ENCODE measurements around the gene FAM149A. TPM values are rescaled to one million over a fixed set of nuclear protein-coding genes. Genes with fewer than 3 reads are reported as not detected.

FAM149A gene
- total RNA-seq, 2 donors from 2014 or later = 12.9 to 27.0 TPM

DNA sequence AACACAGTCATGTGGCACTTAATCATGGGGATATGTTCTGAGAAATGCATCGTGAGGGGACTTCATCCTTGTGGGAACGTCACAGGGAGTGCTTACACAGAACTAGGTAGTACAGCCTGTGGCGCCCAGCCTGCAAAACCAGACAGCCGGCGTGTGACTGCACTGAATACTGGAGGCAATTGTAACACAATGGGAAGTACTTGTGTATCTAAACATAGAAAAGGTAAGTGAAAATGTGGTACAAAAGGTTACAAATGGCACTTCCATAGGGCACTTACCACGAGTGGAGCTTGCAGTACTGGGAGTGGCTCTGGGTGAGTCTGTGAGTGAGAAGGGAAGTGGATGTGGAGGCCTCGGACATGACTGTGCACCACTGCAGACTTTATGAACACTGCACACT is 30.3 kb upstream of the FAM149A start:
- 80% methylated on average over 7 of the region's 7 CpGs for WGBS
- Histone ChIP-seq H3K36me3 (no peaks in the 10 kb centered on the region), H3K4me1 (replicated peaks) (no peaks in the 10 kb centered on the region), H3K9me3 (no peaks in the 10 kb centered on the region), H3K27me3 (replicated peaks; ENCODE audit: insufficient read depth) (no peaks in the 10 kb centered on the region), H3K27ac (no peak overlapping the region), H3K4me3 (no peak overlapping the region)
- DNase-seq (ENCODE audit: low spot score) = no peak
- TF ChIP-seq POLR2A (IDR thresholded peaks at IDR 0.05) (no peak), POLR2AphosphoS5 (IDR thresholded peaks at IDR 0.05) (no peak)
- TF ChIP-seq, protein P1, sequence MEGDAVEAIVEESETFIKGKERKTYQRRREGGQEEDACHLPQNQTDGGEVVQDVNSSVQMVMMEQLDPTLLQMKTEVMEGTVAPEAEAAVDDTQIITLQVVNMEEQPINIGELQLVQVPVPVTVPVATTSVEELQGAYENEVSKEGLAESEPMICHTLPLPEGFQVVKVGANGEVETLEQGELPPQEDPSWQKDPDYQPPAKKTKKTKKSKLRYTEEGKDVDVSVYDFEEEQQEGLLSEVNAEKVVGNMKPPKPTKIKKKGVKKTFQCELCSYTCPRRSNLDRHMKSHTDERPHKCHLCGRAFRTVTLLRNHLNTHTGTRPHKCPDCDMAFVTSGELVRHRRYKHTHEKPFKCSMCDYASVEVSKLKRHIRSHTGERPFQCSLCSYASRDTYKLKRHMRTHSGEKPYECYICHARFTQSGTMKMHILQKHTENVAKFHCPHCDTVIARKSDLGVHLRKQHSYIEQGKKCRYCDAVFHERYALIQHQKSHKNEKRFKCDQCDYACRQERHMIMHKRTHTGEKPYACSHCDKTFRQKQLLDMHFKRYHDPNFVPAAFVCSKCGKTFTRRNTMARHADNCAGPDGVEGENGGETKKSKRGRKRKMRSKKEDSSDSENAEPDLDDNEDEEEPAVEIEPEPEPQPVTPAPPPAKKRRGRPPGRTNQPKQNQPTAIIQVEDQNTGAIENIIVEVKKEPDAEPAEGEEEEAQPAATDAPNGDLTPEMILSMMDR (IDR thresholded peaks at IDR 0.05) = no peak
- intact Hi-C loops (cut with DNase I) = loop anchor here (10.0 kb wide), 1 partner anchor 511 kb away; no protein-coding TSS in a partner anchor

DNA sequence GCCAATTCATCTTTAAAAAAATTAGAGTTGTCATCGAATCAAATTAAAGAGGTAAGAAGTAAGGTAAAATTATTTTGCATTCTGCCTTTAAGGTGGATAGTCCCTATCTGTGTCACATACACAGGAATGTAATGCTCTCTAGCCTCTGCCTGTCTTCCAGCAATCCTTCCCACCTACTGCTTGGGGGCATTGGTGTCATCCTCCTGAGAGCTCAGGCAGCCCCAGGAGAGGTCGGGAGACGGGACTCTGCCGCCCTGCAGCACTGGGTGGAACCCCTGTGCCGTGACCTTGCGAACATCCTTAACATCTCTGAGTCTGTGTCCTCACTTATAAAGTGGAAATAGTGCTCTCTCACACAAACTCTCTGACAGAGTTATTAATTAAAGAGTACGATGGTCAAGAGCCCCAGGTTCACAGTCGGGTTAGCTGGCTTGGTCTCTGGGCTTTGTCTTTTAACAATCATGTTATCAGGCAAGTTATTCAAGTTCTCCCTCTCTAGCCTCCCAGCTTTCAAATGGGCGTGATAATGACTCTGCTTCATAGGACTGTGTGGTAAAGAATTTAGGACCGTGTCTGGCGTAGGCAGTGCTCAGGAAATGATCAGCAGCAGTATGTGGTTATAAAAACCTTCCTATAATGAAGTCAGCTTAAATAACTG is 25.4 kb upstream of the FAM149A start:
- H3K4me3 ChIP-seq = no peak overlapping the region
- H3K27ac ChIP-seq = no peak overlapping the region
- H3K9me3 ChIP-seq = no peaks in the 10 kb centered on the region
- TF ChIP-seq POLR2A (IDR thresholded peaks at IDR 0.05) = no peak
- TF ChIP-seq, protein P1 (IDR thresholded peaks at IDR 0.05) = no peak
- peak; percentile 53 for TF ChIP-seq POLR2AphosphoS5 (IDR thresholded peaks at IDR 0.05)
- intact Hi-C loops (cut with DNase I) = loop anchor here (10.0 kb wide), 1 partner anchor 506 kb away; no protein-coding TSS in a partner anchor
- H3K36me3 ChIP-seq = no peaks in the 10 kb centered on the region
- 44% methylated on average over 11 of the region's 11 CpGs for WGBS
- peak; percentile 44 for DNase-seq (ENCODE audit: low spot score)
- H3K4me1 ChIP-seq (replicated peaks) = no peaks in the 10 kb centered on the region
- no peaks in the 10 kb centered on the region for H3K27me3 ChIP-seq (replicated peaks; ENCODE audit: insufficient read depth)

DNA sequence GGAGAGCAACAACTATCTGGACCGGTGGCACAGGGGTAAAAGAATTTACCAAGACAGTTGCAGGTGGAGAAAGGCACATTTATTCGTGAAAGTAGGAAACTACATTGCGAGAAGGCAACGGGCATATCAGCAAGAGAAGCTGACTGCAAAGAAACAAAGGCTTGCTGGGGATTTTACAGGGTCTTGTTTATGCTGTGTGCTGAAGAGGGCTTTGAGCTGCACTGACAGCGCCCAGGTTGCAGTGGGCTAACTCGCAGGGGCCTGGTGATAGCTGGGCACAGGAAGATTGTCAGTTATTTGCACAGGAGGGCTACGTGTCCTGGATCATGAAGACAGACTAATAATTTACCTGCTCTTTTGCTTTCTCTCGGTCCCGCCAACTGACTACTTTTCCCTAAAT is 24.8 kb upstream of the FAM149A start:
- no peak for DNase-seq (ENCODE audit: low spot score)
- WGBS = 55% methylated on average over 9 of the region's 9 CpGs
- Histone ChIP-seq H3K27ac (no peak overlapping the region), H3K27me3 (replicated peaks; ENCODE audit: insufficient read depth) (no peaks in the 10 kb centered on the region), H3K9me3 (no peaks in the 10 kb centered on the region), H3K4me3 (no peak overlapping the region), H3K36me3 (no peaks in the 10 kb centered on the region), H3K4me1 (replicated peaks) (no peaks in the 10 kb centered on the region)
- TF ChIP-seq POLR2A (IDR thresholded peaks at IDR 0.05) (no peak), POLR2AphosphoS5 (IDR thresholded peaks at IDR 0.05) (no peak)
- TF ChIP-seq, protein P1 (IDR thresholded peaks at IDR 0.05) = no peak
- intact Hi-C loops (cut with DNase I) = loop anchor here (10.0 kb wide), 1 partner anchor 505 kb away; no protein-coding TSS in a partner anchor

DNA sequence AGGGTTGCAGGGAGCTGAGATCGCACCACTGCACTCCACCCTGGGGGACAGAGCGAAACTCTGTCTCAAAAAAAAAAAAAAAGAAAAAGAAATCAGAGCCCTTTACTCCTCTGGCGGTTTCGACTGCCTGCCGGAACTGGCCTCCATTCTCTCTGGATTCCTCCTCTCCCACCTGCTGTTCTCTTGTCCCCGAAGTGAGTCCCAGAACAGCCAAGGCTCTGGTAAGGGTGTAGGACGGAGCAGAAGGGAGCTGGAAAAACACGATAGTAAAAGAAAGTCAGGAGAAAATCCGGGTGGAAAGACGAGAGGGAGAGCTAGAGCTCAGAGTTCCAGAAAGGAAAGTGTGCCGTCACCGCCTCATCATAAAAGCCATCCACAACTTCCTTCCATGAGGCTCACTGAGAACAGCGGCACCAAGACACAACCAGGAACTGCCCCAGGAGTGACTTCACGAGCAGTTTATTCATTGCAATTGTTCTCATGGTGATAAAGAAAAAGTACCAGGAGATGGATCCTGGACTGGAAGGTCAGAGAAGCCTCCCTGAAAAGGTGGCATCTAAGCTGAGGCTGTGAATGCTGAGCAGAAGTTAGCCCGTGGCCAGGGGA is 23.2 kb upstream of the FAM149A start:
- no peak overlapping the region for H3K4me3 ChIP-seq
- H3K4me1 ChIP-seq (replicated peaks) = no peaks in the 10 kb centered on the region
- H3K36me3 ChIP-seq = no peaks in the 10 kb centered on the region
- H3K9me3 ChIP-seq = no peaks in the 10 kb centered on the region
- intact Hi-C loops (cut with DNase I) = no loop called here
- no peaks in the 10 kb centered on the region for H3K27me3 ChIP-seq (replicated peaks; ENCODE audit: insufficient read depth)
- DNase-seq (ENCODE audit: low spot score) = no peak
- WGBS = 81% methylated on average over 15 of the region's 15 CpGs
- TF ChIP-seq, protein P1 (IDR thresholded peaks at IDR 0.05) = no peak
- TF ChIP-seq POLR2AphosphoS5 (IDR thresholded peaks at IDR 0.05) = no peak
- TF ChIP-seq POLR2A (IDR thresholded peaks at IDR 0.05) = no peak
- no peak overlapping the region for H3K27ac ChIP-seq

DNA sequence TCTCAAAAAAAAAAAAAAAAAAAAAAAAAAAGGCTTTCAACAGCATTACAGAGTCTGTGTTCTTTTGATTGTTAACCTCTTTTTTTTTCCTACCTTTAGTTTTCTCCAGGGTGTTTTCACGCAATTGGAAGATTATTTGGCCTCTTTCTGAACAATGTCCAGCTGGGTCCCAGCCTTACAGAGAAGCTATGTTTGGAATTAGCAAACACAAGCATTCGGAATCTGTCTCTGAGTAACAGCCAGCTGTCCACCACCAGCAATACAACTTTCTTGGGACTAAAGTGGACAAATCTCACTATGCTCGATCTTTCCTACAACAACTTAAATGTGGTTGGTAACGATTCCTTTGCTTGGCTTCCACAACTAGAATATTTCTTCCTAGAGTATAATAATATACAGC is 22.3 kb upstream of the FAM149A start:
- intact Hi-C loops (cut with DNase I) = no loop called here
- Histone ChIP-seq H3K27me3 (replicated peaks; ENCODE audit: insufficient read depth) (no peaks in the 10 kb centered on the region), H3K4me1 (replicated peaks) (no peaks in the 10 kb centered on the region), H3K4me3 (no peak overlapping the region), H3K27ac (no peak overlapping the region), H3K36me3 (no peaks in the 10 kb centered on the region), H3K9me3 (no peaks in the 10 kb centered on the region)
- WGBS = 80% methylated on average over 4 of the region's 4 CpGs
- TF ChIP-seq POLR2AphosphoS5 (IDR thresholded peaks at IDR 0.05) = no peak
- no peak for TF ChIP-seq POLR2A (IDR thresholded peaks at IDR 0.05)
- TF ChIP-seq, protein P1 (IDR thresholded peaks at IDR 0.05) = no peak
- DNase-seq (ENCODE audit: low spot score) = no peak
